Testis (tissue), 2 donors: Measurements from ENCODE around the gene NIT1.

Experiments
- CTCF ChIP-seq, 3 experiments: fragments of 450-650 bp in 2 of 3; fragments of 200-600 bp in 1 of 3; sonication (generic) in 1 of 3; IDR thresholded peaks; one replicate each; pipeline ENCODE4 v1.5.1; 2016 to 2019; ENCODE audit warnings: antibody characterized with exemption in 3 of 3, mild to moderate bottlenecking in 2 of 3, moderate library complexity in 1 of 3
- POLR2A ChIP-seq: fragments of 450-650 bp; IDR thresholded peaks from one replicate; pipeline ENCODE4 v1.6.1; 2017; ENCODE audit warnings: antibody characterized with exemption, mild to moderate bottlenecking, moderate library complexity

- no peak for TF ChIP-seq CTCF (IDR thresholded peaks at IDR 0.05)
- TF ChIP-seq POLR2A = no peak
These were observed 21.4 kb upstream of the NIT1 start for GRCh38 chr1:161096530-161096929.
